Measurements from ENCODE around the gene GRIN3A. TPM values are rescaled to one million over a fixed set of nuclear protein-coding genes. Genes with fewer than 3 reads are reported as not detected.

Gene GRIN3A
- total RNA-seq, 1 experiment from 2014 or later, result not detected

DNA sequence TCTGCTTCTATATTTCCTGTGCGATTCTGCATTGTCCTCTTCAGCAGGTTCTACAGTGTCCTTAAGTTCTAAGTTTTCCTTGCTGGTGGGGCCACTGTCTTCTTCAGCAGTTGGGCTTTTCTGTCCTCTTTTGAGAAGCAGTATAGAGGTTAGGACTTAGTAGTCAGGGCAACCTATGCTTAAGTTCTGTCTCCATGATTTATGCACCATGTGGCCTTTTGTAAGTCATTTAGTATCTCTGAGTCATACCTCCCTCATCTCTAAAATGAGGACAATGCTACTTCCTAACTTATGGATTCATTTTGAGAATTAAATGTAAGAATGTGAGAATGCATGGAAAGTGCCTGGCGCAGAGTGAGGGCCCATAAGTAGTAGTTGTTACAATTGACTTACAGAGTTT lies 46.8 kb downstream of the GRIN3A start:
- intact Hi-C loops (cut with micrococcal nuclease; ENCODE audit: unreplicated experiment), result no loop called here
- Mint-ChIP-seq H3K27ac (ENCODE audit: unreplicated experiment) (no peak overlapping the region), H3K27me3 (ENCODE audit: insufficient read depth, unreplicated experiment) (peaks cover 3% of the 10 kb centered on the region), H3K4me1 (ENCODE audit: low read depth, unreplicated experiment) (no peaks in the 10 kb centered on the region), H3K9me3 (ENCODE audit: unreplicated experiment) (no peaks in the 10 kb centered on the region), H3K4me3 (ENCODE audit: unreplicated experiment) (no peak overlapping the region), H3K36me3 (ENCODE audit: insufficient read depth, unreplicated experiment) (no peaks in the 10 kb centered on the region)
- ChIA-PET POLR2A (no interaction called here), CTCF (no interaction called here)
- BruUV-seq (replicated peaks), result no TSS peak
- TF ChIP-seq, protein P1, sequence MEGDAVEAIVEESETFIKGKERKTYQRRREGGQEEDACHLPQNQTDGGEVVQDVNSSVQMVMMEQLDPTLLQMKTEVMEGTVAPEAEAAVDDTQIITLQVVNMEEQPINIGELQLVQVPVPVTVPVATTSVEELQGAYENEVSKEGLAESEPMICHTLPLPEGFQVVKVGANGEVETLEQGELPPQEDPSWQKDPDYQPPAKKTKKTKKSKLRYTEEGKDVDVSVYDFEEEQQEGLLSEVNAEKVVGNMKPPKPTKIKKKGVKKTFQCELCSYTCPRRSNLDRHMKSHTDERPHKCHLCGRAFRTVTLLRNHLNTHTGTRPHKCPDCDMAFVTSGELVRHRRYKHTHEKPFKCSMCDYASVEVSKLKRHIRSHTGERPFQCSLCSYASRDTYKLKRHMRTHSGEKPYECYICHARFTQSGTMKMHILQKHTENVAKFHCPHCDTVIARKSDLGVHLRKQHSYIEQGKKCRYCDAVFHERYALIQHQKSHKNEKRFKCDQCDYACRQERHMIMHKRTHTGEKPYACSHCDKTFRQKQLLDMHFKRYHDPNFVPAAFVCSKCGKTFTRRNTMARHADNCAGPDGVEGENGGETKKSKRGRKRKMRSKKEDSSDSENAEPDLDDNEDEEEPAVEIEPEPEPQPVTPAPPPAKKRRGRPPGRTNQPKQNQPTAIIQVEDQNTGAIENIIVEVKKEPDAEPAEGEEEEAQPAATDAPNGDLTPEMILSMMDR (IDR thresholded peaks at IDR 0.05; ENCODE audit: insufficient read depth in 1 of 2, low read depth in 1 of 2, low read length in 1 of 2, severe bottlenecking in 1 of 2, unreplicated experiment in 1 of 2), result no peak
- H3K36me3 ChIP-seq (ENCODE audit: control insufficient read depth, insufficient read depth, low read length), result no peaks in the 10 kb centered on the region
- H3K27me3 ChIP-seq (replicated peaks; ENCODE audit: control insufficient read depth, insufficient read depth, low read length), result no peaks in the 10 kb centered on the region
- H3K4me1 ChIP-seq, result no peaks in the 10 kb centered on the region
- no peak overlapping the region for H3K4me3 ChIP-seq (ENCODE audit: low read depth, low read length)
- no peak for DNase-seq
- H3K9me3 ChIP-seq, result no peaks in the 10 kb centered on the region

DNA sequence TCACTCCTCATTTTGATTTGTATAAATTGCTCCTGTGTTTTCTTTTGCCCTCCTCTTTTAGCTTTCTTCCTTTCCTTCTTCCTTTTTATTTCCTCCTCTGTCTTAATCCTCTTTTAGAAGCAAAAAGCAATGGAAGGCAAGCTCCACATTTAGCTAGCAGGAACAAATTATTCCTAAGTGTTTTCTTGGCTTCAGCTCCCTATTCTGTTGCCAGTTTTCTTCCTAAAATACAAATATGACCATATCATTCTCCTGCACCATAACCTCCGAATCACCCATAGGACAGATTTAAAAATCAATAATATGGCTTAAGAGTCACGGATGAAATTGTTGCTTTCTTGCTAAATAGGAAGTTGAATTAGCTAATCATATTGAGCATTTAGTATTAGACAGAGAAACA lies 49.4 kb downstream of the GRIN3A start:
- TF ChIP-seq, protein P1 (IDR thresholded peaks at IDR 0.05; ENCODE audit: insufficient read depth in 1 of 2, low read depth in 1 of 2, low read length in 1 of 2, severe bottlenecking in 1 of 2, unreplicated experiment in 1 of 2), result no peak
- Mint-ChIP-seq H3K4me3 (ENCODE audit: unreplicated experiment) (no peak overlapping the region), H3K27me3 (ENCODE audit: insufficient read depth, unreplicated experiment) (peaks cover 3% of the 10 kb centered on the region), H3K36me3 (ENCODE audit: insufficient read depth, unreplicated experiment) (no peaks in the 10 kb centered on the region), H3K27ac (ENCODE audit: unreplicated experiment) (no peak overlapping the region), H3K4me1 (ENCODE audit: low read depth, unreplicated experiment) (no peaks in the 10 kb centered on the region), H3K9me3 (ENCODE audit: unreplicated experiment) (no peaks in the 10 kb centered on the region)
- Histone ChIP-seq H3K36me3 (ENCODE audit: control insufficient read depth, insufficient read depth, low read length) (no peaks in the 10 kb centered on the region), H3K9me3 (no peaks in the 10 kb centered on the region), H3K4me1 (no peaks in the 10 kb centered on the region), H3K27me3 (replicated peaks; ENCODE audit: control insufficient read depth, insufficient read depth, low read length) (no peaks in the 10 kb centered on the region), H3K4me3 (ENCODE audit: low read depth, low read length) (no peak overlapping the region)
- ChIA-PET CTCF (no interaction called here), POLR2A (no interaction called here)
- DNase-seq, result no peak
- BruUV-seq (replicated peaks), result no TSS peak
- intact Hi-C loops (cut with micrococcal nuclease; ENCODE audit: unreplicated experiment), result no loop called here

DNA sequence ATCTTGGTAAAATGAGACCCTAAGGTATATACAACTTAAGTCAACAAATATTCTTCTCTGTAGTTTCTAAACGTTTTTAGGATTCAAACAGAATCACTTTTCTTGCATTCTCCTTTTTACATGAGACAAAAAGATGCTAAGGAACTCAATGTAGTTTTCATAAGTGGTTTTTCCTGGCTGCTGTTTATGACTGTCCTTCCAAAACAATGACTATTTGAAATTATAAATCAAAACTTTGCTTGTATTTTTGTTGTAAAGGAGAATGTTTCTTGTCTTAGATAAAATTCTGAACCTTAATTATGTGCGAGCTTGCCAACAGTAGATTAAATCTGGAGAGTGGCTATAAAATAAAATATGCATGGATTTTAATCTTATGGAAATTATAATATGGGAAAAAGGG lies 53.8 kb downstream of the GRIN3A start:
- DNase-seq, result no peak
- Mint-ChIP-seq H3K27ac (ENCODE audit: unreplicated experiment) (no peak overlapping the region), H3K4me1 (ENCODE audit: low read depth, unreplicated experiment) (no peaks in the 10 kb centered on the region), H3K9me3 (ENCODE audit: unreplicated experiment) (no peaks in the 10 kb centered on the region), H3K36me3 (ENCODE audit: insufficient read depth, unreplicated experiment) (no peaks in the 10 kb centered on the region), H3K4me3 (ENCODE audit: unreplicated experiment) (no peak overlapping the region), H3K27me3 (ENCODE audit: insufficient read depth, unreplicated experiment) (peaks cover 2% of the 10 kb centered on the region)
- Histone ChIP-seq H3K4me3 (ENCODE audit: low read depth, low read length) (no peak overlapping the region), H3K36me3 (ENCODE audit: control insufficient read depth, insufficient read depth, low read length) (no peaks in the 10 kb centered on the region), H3K4me1 (no peaks in the 10 kb centered on the region), H3K9me3 (no peaks in the 10 kb centered on the region), H3K27me3 (replicated peaks; ENCODE audit: control insufficient read depth, insufficient read depth, low read length) (no peaks in the 10 kb centered on the region)
- TF ChIP-seq, protein P1 (IDR thresholded peaks at IDR 0.05; ENCODE audit: insufficient read depth in 1 of 2, low read depth in 1 of 2, low read length in 1 of 2, severe bottlenecking in 1 of 2, unreplicated experiment in 1 of 2), result no peak
- no TSS peak for BruUV-seq (replicated peaks)
- POLR2A ChIA-PET, result no interaction called here
- intact Hi-C loops (cut with micrococcal nuclease; ENCODE audit: unreplicated experiment), result no loop called here
- CTCF ChIA-PET, result no interaction called here

All from Caco-2 (cell line).